HepG2 (cell line): ENCODE results near the gene MAPK8IP1. TPM values are rescaled to one million over a fixed set of nuclear protein-coding genes. Genes with fewer than 3 reads are reported as not detected.

Source experiments
- BHLHE40 ChIP-seq: IDR thresholded peaks from 2 replicates; pipeline ENCODE4 v1.6.1; 2011; ENCODE audit warnings: low read length, improper control_type of control experiment
- CBFB ChIP-seq: sonication (generic); formaldehyde crosslinking; IDR thresholded peaks from 2 replicates; pipeline ENCODE4 v1.4.0; 2020; ENCODE audit warnings: missing genetic modification reagents
- ELF4 ChIP-seq: sonication (generic); formaldehyde crosslinking; IDR thresholded peaks from 2 replicates; pipeline ENCODE4 v1.5.0; 2020; ENCODE audit warnings: missing genetic modification reagents, mild to moderate bottlenecking, moderate library complexity, borderline replicate concordance
- MTA1 ChIP-seq: sonication (generic); formaldehyde crosslinking; IDR thresholded peaks from 2 replicates; pipeline ENCODE4 v1.4.0; 2020; ENCODE audit warnings: missing genetic modification reagents, mild to moderate bottlenecking, borderline replicate concordance
- NFRKB ChIP-seq: fragments of 450-650 bp; IDR thresholded peaks from 2 replicates; pipeline ENCODE4 v1.6.1; 2017
- PAX8 ChIP-seq: sonication (generic); formaldehyde crosslinking; IDR thresholded peaks from 2 replicates; pipeline ENCODE4 v1.8.0; 2022; ENCODE audit warnings: mild to moderate bottlenecking, missing genetic modification reagents, borderline replicate concordance
- PBX3 ChIP-seq: sonication (generic); formaldehyde crosslinking; IDR thresholded peaks from 2 replicates; pipeline ENCODE4 v1.8.1; 2023; ENCODE audit warnings: missing genetic modification reagents, inconsistent platforms, borderline replicate concordance
- POLR2G ChIP-seq: fragments of 200-400 bp; formaldehyde crosslinking; IDR thresholded peaks from 2 replicates; pipeline ENCODE4 v1.6.1; 2018; ENCODE audit warnings: mild to moderate bottlenecking, low read depth, low read length, moderate library complexity
- SRF ChIP-seq: IDR thresholded peaks from 2 replicates; pipeline ENCODE4 v1.6.1; 2011; ENCODE audit warnings: mild to moderate bottlenecking, low read depth, low read length, moderate library complexity
- SYNCRIP ChIP-seq: fragments of 200-400 bp; formaldehyde crosslinking; IDR thresholded peaks from 2 replicates; pipeline ENCODE4 v1.6.1; 2018; ENCODE audit warnings: mild to moderate bottlenecking, low read depth, low read length; ENCODE audit not compliant: insufficient read depth
- ZBTB7B ChIP-seq: sonication (generic); formaldehyde crosslinking; IDR thresholded peaks from 2 replicates; pipeline ENCODE4 v1.4.0; 2020; ENCODE audit warnings: missing genetic modification reagents
- ZC3H13 ChIP-seq: sonication (generic); formaldehyde crosslinking; IDR thresholded peaks from 2 replicates; pipeline ENCODE4 v1.8.1; 2023; ENCODE audit warnings: mild to moderate bottlenecking, missing genetic modification reagents, moderate library complexity
- ZNF331 ChIP-seq: sonication (generic); formaldehyde crosslinking; IDR thresholded peaks from 2 replicates; pipeline ENCODE4 v1.4.0; 2020; ENCODE audit warnings: missing genetic modification reagents
- ZNF343 ChIP-seq: sonication (generic); formaldehyde crosslinking; IDR thresholded peaks from 2 replicates; pipeline ENCODE4 v1.4.0; 2020; ENCODE audit warnings: mild to moderate bottlenecking, missing genetic modification reagents
- ZNF609 ChIP-seq: sonication (generic); formaldehyde crosslinking; IDR thresholded peaks from 2 replicates; pipeline ENCODE4 v1.4.0; 2020; ENCODE audit warnings: mild to moderate bottlenecking, missing genetic modification reagents, borderline replicate concordance
- ZNF777 ChIP-seq: sonication (generic); formaldehyde crosslinking; IDR thresholded peaks from 2 replicates; pipeline ENCODE4 v1.4.0; 2020; ENCODE audit warnings: missing genetic modification reagents
- ZNF816 ChIP-seq: sonication (generic); formaldehyde crosslinking; IDR thresholded peaks from 2 replicates; pipeline ENCODE4 v1.8.0; 2022; ENCODE audit warnings: missing genetic modification reagents, mild to moderate bottlenecking, borderline replicate concordance
- ZNF841 ChIP-seq: sonication (generic); formaldehyde crosslinking; IDR thresholded peaks from 2 replicates; pipeline ENCODE4 v1.8.1; 2023; ENCODE audit warnings: missing genetic modification reagents, borderline replicate concordance
- ZXDC ChIP-seq: sonication (generic); formaldehyde crosslinking; IDR thresholded peaks from 2 replicates; pipeline ENCODE4 v1.5.0; 2020; ENCODE audit warnings: mild to moderate bottlenecking, missing genetic modification reagents
- polyA plus RNA-seq, 8 experiments: library from polyadenylated mRNA; depleted of rRNA in 3 of 8; stranded (reverse) in 7 of 8; unstranded in 1 of 8; fragments of >200 nt; fragmentation: Illumina TruSeq in 4 of 8; extraction: Trizol in 4 of 8; gene quantifications; 2 replicates each; pipeline versions ENCODE4 v1.2.1 to v1.2.3, GENCODE V29; 2011 to 2016; ENCODE audit warnings: low read depth in 4 of 8, missing spikeins in 1 of 8, mixed read lengths in 1 of 8; ENCODE audit not compliant: insufficient read depth in 1 of 8
- total RNA-seq, 5 experiments: library from RNA; depleted of rRNA; stranded (reverse); fragments of >200 nt; fragmentation: Illumina TruSeq; extraction: Trizol; gene quantifications; 2 replicates each; pipeline ENCODE4 v1.2.3, GENCODE V29; 2016; ENCODE audit warnings: low read depth in 1 of 5

MAPK8IP1 gene
- total and polyA plus RNA-seq, 2 of the 13 experiments (the other 11 are each of a cell fraction or from before 2014, with no cell fraction given), result 2.2 to 4.2 TPM

GRCh38 chr11:45922425-45923082, 37.1 kb downstream of the MAPK8IP1 start, which contains the start of gene LARGE2 (continued):
- TF ChIP-seq ZNF609 (CRISPR knock-in tag), result peak; percentile 0; the same call in 1 of the 2 replicates
- TF ChIP-seq POLR2G, result 0 out of 2 replicates have a peak, but pooled peaks have one; percentile 27
- no peak for TF ChIP-seq NFRKB
- TF ChIP-seq SRF, result no peak
- TF ChIP-seq ZNF841 (CRISPR knock-in tag), result no peak
- TF ChIP-seq ZC3H13 (CRISPR knock-in tag), result no peak
- TF ChIP-seq ELF4 (CRISPR knock-in tag), result no peak
- peak; percentile 8; the same call in 1 of the 2 replicates for TF ChIP-seq MTA1 (CRISPR knock-in tag)
- TF ChIP-seq ZNF816 (CRISPR knock-in tag), result no peak
- peak; percentile 98 for TF ChIP-seq ZNF777
- TF ChIP-seq ZNF343 (CRISPR knock-in tag), result no peak
- no peak; the same call in 1 of the 2 replicates for TF ChIP-seq PAX8 (CRISPR knock-in tag)
- TF ChIP-seq ZXDC (CRISPR knock-in tag), result peak; percentile 14; the same call in 1 of the 2 replicates
- TF ChIP-seq ZNF331 (CRISPR knock-in tag), result no peak
- TF ChIP-seq ZBTB7B (CRISPR knock-in tag), result no peak
- TF ChIP-seq CBFB (CRISPR knock-in tag), result no peak
- no peak for TF ChIP-seq SYNCRIP
- no peak for TF ChIP-seq PBX3 (CRISPR knock-in tag)
- TF ChIP-seq BHLHE40, result no peak
